Measurements from ENCODE around the gene PSMB7. TPM values are rescaled to one million over a fixed set of nuclear protein-coding genes. Genes with fewer than 3 reads are reported as not detected.

PSMB7 gene
- total RNA-seq, 2 experiments from 2014 or later, result 164 to 186 TPM

GRCh38 chr9:124365036-124365435, 50.2 kb downstream of the PSMB7 start:
- DNase-seq (ENCODE audit: low spot score), result no peak
- Histone ChIP-seq H3K36me3 (ENCODE audit: insufficient read depth, low read length) (peaks cover 15% of the 10 kb centered on the region; the same call in 1 of the 2 replicates), H3K4me3 (ENCODE audit: low read depth, low read length, poor library complexity, severe bottlenecking) (no peak overlapping the region), H2AFZ (ENCODE audit: low read length) (no peak overlapping the region), H3K4me2 (ENCODE audit: low read length) (no peak overlapping the region), H3K27ac (ENCODE audit: low read depth, low read length, poor library complexity, severe bottlenecking) (no peak overlapping the region), H3K79me2 (ENCODE audit: insufficient read depth, low read depth, low read length) (peaks cover 3% of the 10 kb centered on the region; the same call in 1 of the 2 replicates), H3K9me3 (ENCODE audit: low read length) (no peaks in the 10 kb centered on the region), H3K4me1 (ENCODE audit: insufficient read depth, low read length, poor library complexity, severe bottlenecking) (no peaks in the 10 kb centered on the region), H4K20me1 (ENCODE audit: insufficient read depth, low read length) (no peaks in the 10 kb centered on the region), H3K9me2 (ENCODE audit: insufficient read depth, low read length) (no peaks in the 10 kb centered on the region)
- BruUV-seq (replicated peaks), result no TSS peak
- TF ChIP-seq CTCF (conservative IDR thresholded peaks at IDR 0.05; ENCODE audit: low read length) (no peak), EZH2phosphoT487 (IDR thresholded peaks at IDR 0.05; ENCODE audit: borderline replicate concordance, low read depth, low read length) (no peak)
- POLR2A ChIA-PET, result no interaction called here
- intact Hi-C loops (cut with micrococcal nuclease; ENCODE audit: unreplicated experiment), result no loop called here
- CTCF ChIA-PET (ENCODE audit: unreplicated experiment), result no interaction called here

- no peaks in the 10 kb centered on the region for H3K4me1 ChIP-seq (ENCODE audit: insufficient read depth, low read length, poor library complexity, severe bottlenecking)
- no peaks in the 10 kb centered on the region for H4K20me1 ChIP-seq (ENCODE audit: insufficient read depth, low read length)
- ChIA-PET CTCF (ENCODE audit: unreplicated experiment) (no interaction called here), POLR2A (interaction anchor here (0.6 kb wide), 1 partner anchor 34 kb away, joined by 3 read pairs; no protein-coding TSS in a partner anchor)
- no peak overlapping the region for H2AFZ ChIP-seq (ENCODE audit: low read length)
- peaks cover 15% of the 10 kb centered on the region; the same call in 1 of the 2 replicates for H3K36me3 ChIP-seq (ENCODE audit: insufficient read depth, low read length)
- no peaks in the 10 kb centered on the region for H3K9me2 ChIP-seq (ENCODE audit: insufficient read depth, low read length)
- TF ChIP-seq EZH2phosphoT487 (IDR thresholded peaks at IDR 0.05; ENCODE audit: borderline replicate concordance, low read depth, low read length) (no peak), CTCF (conservative IDR thresholded peaks at IDR 0.05; ENCODE audit: low read length) (no peak)
- no peak overlapping the region for H3K27ac ChIP-seq (ENCODE audit: low read depth, low read length, poor library complexity, severe bottlenecking)
- DNase-seq (ENCODE audit: low spot score), result no peak
- BruUV-seq (replicated peaks), result no TSS peak
- no peak overlapping the region for H3K4me3 ChIP-seq (ENCODE audit: low read depth, low read length, poor library complexity, severe bottlenecking)
- no peaks in the 10 kb centered on the region for H3K9me3 ChIP-seq (ENCODE audit: low read length)
- H3K79me2 ChIP-seq (ENCODE audit: insufficient read depth, low read depth, low read length), result peaks cover 3% of the 10 kb centered on the region; the same call in 1 of the 2 replicates
- H3K4me2 ChIP-seq (ENCODE audit: low read length), result no peak overlapping the region
- intact Hi-C loops (cut with micrococcal nuclease; ENCODE audit: unreplicated experiment), result no loop called here
These were observed 51.1 kb downstream of the PSMB7 start for GRCh38 chr9:124364141-124364540.

GRCh38 chr9:124363326-124364096, 51.7 kb downstream of the PSMB7 start:
- no TSS peak for BruUV-seq (replicated peaks)
- TF ChIP-seq CTCF (conservative IDR thresholded peaks at IDR 0.05; ENCODE audit: low read length) (no peak), EZH2phosphoT487 (IDR thresholded peaks at IDR 0.05; ENCODE audit: borderline replicate concordance, low read depth, low read length) (no peak)
- Histone ChIP-seq H4K20me1 (ENCODE audit: insufficient read depth, low read length) (no peaks in the 10 kb centered on the region; the same call in 1 of the 2 replicates), H3K36me3 (ENCODE audit: insufficient read depth, low read length) (peaks cover 15% of the 10 kb centered on the region; the same call in 1 of the 2 replicates), H2AFZ (ENCODE audit: low read length) (no peak overlapping the region), H3K9me2 (ENCODE audit: insufficient read depth, low read length) (no peaks in the 10 kb centered on the region), H3K9me3 (ENCODE audit: low read length) (no peaks in the 10 kb centered on the region), H3K79me2 (ENCODE audit: insufficient read depth, low read depth, low read length) (peaks cover 3% of the 10 kb centered on the region; the same call in 1 of the 2 replicates), H3K4me2 (ENCODE audit: low read length) (no peak overlapping the region), H3K27ac (ENCODE audit: low read depth, low read length, poor library complexity, severe bottlenecking) (no peak overlapping the region), H3K4me1 (ENCODE audit: insufficient read depth, low read length, poor library complexity, severe bottlenecking) (no peaks in the 10 kb centered on the region), H3K4me3 (ENCODE audit: low read depth, low read length, poor library complexity, severe bottlenecking) (no peak overlapping the region)
- CTCF ChIA-PET (ENCODE audit: unreplicated experiment), result no interaction called here
- no peak for DNase-seq (ENCODE audit: low spot score)
- POLR2A ChIA-PET, result interaction anchor here (1.2 kb wide), 2 partner anchors 14 to 22 kb away, joined by 3 read pairs; no protein-coding TSS in a partner anchor
- intact Hi-C loops (cut with micrococcal nuclease; ENCODE audit: unreplicated experiment), result no loop called here
